Activated CD4-positive, alpha-beta T cell treated with anti-CD3 and anti-CD28 coated beads for 48 hours (primary cell): ENCODE measurements around the gene CCNJL.

Experiments
- DNase-seq: peaks from one replicate; pipeline ENCODE4 v3.0.0-alpha.2; 2020

CCNJL gene

GRCh38 chr5:160330212-160330611 is 17.8 kb upstream of the CCNJL start:
- DNase-seq: peak; percentile 13

GRCh38 chr5:160327818-160328217 is 15.5 kb upstream of the CCNJL start:
- DNase-seq: no peak

DNA sequence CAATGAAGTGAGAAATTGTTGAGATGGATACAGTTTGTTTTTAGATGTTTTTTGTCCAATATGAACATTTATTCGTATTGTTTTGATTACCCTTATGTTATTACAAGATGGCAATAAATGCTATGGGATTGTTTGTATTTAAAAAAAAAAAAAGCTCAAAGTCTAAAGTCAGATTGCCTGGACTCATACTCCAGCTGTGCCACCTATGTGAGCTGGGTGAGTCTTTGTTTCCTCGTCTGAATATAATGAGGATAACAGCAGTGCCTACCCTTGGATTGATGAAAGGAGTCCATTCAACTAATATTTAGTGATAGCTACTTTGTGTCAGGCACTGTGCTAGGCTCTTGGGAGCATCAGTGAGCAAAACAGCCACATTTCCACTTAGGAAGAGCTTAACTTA is 14.6 kb upstream of the CCNJL start:
- no peak for DNase-seq

DNA sequence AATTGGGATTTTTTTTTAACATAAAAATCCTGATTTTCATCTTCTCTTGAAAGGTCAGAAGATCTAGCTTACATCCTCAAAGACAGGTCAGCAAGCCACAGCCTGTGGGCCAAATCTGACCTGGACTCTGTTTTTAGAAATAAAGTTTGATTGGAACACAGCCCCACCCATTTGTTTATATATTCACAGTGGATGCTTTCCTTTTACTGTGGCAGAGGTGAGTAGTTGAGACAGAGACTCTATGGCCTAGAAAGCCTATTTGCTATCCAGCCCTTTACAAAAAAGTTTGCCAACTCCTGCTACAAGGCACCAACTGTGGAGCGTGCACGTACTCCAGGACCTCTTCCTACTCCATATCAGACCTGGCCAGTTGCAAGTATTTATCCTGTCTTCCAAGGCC is 13.4 kb upstream of the CCNJL start:
- DNase-seq: no peak

- no peak for DNase-seq
Measured at GRCh38 chr5:160324886-160325285, 12.5 kb upstream of the CCNJL start.

- no peak for DNase-seq
Measured at GRCh38 chr5:160318409-160318808, 6.0 kb upstream of the CCNJL start.

- DNase-seq: no peak
Measured at GRCh38 chr5:160317434-160317833, 5.1 kb upstream of the CCNJL start.

DNA sequence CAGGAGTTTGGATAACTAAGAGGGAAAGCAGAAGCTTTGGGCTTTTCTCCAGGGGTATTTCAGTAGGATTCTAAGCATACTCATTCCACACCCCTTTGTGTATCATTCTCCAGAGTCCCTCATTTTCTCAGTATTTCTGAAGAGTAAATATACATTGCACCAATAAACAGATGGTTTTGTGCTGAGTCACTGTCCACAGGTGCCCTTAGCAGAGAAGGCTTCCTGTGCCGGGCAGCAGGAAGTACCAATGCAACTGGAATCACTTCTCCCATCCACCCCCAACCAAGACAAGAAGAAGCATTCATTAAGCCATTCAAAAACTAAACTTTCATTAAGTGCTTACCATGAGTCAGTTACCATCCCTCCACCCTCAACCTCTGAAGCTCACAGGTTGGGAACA is 3.6 kb upstream of the CCNJL start:
- no peak for DNase-seq

- DNase-seq: no peak
Measured at GRCh38 chr5:160312960-160313727, 780 bp upstream of the CCNJL start.

GRCh38 chr5:160311491-160312133 is 752 bp downstream of the CCNJL start:
- DNase-seq: no peak

- DNase-seq: no peak
Measured at GRCh38 chr5:160310552-160311295, 1.6 kb downstream of the CCNJL start.

DNA sequence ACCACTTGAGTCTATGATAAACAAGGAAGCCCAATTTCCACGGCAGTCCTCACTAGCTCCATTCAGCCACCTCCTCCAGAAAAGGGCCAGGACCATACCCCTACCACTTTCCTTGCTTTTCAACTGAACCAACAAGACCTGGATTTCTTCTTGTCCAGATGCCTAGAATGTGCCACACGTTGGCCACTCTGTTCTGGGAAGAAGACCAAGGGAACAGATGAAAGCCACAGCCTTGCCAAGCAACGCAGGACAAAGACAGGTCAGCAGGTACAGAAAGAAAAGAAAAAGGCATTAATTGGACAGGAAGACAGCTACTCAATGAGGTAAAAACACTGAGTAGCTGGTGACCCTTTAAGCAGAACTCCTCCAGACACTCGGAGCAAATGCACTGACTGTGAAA is 2.2 kb downstream of the CCNJL start:
- DNase-seq: no peak

DNA sequence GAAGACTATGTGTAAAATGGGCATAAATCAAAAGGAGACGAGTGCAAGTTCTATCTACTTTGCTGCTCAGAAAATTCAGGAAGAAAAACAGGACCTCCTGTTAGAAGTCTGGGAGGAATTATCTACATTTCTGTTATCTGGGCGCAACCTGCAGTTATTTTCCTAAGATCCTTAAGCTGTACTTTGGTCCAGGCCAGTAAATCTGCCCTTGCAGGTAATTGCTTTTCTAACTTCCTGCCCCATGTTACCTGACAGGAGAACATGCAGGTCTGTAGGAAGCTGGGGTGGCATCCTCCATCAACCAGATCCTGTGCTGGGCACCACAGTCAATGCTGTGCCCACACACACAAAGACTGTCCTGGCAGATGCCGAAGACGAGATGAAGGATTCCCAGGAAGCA is 5.7 kb downstream of the CCNJL start:
- no peak for DNase-seq

- no peak for DNase-seq
Measured at GRCh38 chr5:160305319-160305718, 7.0 kb downstream of the CCNJL start.

- no peak for DNase-seq
Measured at GRCh38 chr5:160303690-160304089, 8.7 kb downstream of the CCNJL start.

DNA sequence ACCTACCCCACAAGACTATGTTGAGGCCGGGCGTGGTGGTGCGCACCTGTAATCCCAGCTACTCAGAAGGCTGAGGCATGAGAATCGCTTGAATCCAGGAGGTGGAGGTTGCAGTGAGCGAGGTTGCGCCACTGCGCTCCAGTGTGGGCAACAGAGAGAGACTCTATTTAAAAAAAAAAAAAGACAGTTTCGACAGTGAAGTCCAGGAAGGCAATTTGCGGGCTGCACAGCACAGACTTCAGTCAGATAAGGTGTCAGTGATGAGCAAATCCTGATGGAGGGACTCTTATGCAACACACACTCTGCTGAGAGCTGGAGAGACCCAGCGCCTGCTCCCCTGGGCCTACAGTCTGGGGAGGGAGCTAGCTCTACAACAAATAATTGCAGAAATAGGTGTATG is 14.2 kb downstream of the CCNJL start:
- no peak for DNase-seq

GRCh38 chr5:160297776-160298175 is 14.6 kb downstream of the CCNJL start:
- DNase-seq: no peak

DNA sequence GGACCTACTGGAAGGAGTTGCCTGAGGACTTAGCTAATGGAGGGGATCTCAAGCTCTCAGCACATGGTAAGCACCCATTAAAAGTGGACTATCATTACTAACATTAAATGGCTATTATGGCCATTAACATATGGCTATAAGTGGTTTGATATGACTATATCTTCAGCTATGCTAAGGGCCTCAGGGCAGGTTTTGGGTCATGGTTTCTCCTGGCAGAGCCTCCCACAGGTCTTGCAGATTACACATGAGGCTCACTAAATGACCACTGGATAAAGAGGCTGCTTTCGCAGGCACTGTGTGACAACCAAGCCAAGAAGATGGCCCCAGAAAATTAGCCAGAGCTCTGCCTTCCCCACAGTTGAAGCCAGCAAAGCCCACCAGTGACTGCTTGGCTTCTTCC is 15.4 kb downstream of the CCNJL start:
- no peak for DNase-seq

GRCh38 chr5:160296496-160296895 is 15.9 kb downstream of the CCNJL start:
- no peak for DNase-seq

GRCh38 chr5:160293901-160294561 is 18.3 kb downstream of the CCNJL start:
- no peak for DNase-seq

GRCh38 chr5:160293386-160293785 is 19.0 kb downstream of the CCNJL start:
- DNase-seq: no peak

DNA sequence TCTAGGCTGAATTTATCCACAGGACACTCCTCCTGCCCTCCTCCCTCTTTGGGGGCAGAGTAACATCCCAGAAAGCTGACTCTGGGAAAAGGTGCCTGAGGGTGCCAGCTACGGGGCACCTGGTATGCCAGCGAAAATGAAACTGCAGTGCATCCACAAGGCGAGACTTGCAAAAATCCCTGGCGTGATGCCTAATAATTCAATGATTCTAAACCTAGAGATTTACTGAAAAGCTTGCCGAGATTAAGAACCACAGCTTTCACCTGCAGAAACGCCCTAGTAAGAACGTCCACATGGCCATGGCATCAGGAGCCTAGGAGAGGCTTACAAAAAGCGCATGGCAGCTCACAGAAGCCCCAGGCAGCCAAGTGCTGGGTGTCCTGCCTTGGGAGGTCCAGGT is 20.9 kb downstream of the CCNJL start:
- no peak for DNase-seq

DNA sequence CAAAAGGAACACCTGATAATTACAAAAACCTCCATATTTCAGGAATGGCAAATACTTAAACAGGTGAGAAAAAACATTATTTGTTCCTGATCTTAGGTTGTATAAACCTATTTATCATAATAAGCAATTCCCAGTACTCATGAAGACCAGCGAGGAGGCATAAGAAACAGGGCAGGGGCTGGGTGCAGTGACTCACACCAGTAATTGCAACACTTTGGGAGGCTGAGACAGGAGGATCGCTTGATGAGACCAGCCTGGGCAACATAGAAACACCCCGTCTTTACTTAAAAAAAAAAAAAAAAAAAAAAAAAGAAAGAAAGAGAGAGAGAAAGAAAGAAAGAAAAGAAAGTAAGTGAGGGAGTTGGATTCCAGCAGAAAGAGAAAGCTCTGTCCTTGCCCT is 21.6 kb downstream of the CCNJL start:
- no peak for DNase-seq

GRCh38 chr5:160289721-160290120 is 22.6 kb downstream of the CCNJL start:
- no peak for DNase-seq
